Hematopoietic multipotent progenitor cell treated with erythropoietin and hydrocortisone succinate and interleukin-3 and kit ligand, for 4 days (in vitro differentiated cells): ENCODE results near the gene THRAP3.
"Not testable (repeated sequence)": the region's sequence is repeated elsewhere in the genome, so short reads cannot be mapped to it uniquely, and the experiment has no call there.

ENCODE experiments used
- DNase-seq: peaks from one replicate; pipeline ENCODE4 v3.0.0-alpha.2; 2015

THRAP3 gene

GRCh38 chr1:36206323-36206858 lies 17.9 kb upstream of the THRAP3 start:
- no peak for DNase-seq

- DNase-seq: no peak
These were observed 16.9 kb upstream of the THRAP3 start for GRCh38 chr1:36207339-36207738.

GRCh38 chr1:36208978-36209703 lies 15.1 kb upstream of the THRAP3 start:
- peak; percentile 77 for DNase-seq

GRCh38 chr1:36211307-36211706 lies 12.9 kb upstream of the THRAP3 start:
- no peak for DNase-seq

GRCh38 chr1:36211841-36212240 lies 12.4 kb upstream of the THRAP3 start:
- no peak for DNase-seq

GRCh38 chr1:36212782-36213181 lies 11.5 kb upstream of the THRAP3 start:
- DNase-seq: peak; percentile 47

- DNase-seq: no peak
These were observed 6.6 kb upstream of the THRAP3 start for GRCh38 chr1:36217670-36218069.

- DNase-seq: not testable (repeated sequence)
These were observed 2.3 kb upstream of the THRAP3 start for GRCh38 chr1:36221901-36222300.

- DNase-seq: no peak
These were observed 1.5 kb upstream of the THRAP3 start for GRCh38 chr1:36222481-36223380.

GRCh38 chr1:36223381-36223995 lies 755 bp upstream of the THRAP3 start:
- peak; percentile 87 for DNase-seq

- no peak for DNase-seq
These were observed 467 bp downstream of the THRAP3 start for GRCh38 chr1:36224537-36225282.

- peak; percentile 52 for DNase-seq
These were observed 1.1 kb downstream of the THRAP3 start for GRCh38 chr1:36225283-36225899.

- not testable (repeated sequence) for DNase-seq
These were observed 6.0 kb downstream of the THRAP3 start for GRCh38 chr1:36230279-36230678.

- DNase-seq: no peak
These were observed 6.9 kb downstream of the THRAP3 start for GRCh38 chr1:36231191-36231590.

- DNase-seq: no peak
These were observed 8.2 kb downstream of the THRAP3 start for GRCh38 chr1:36232212-36233095.

- no peak for DNase-seq
These were observed 12.1 kb downstream of the THRAP3 start for GRCh38 chr1:36236302-36236701.

GRCh38 chr1:36238433-36238832 lies 14.2 kb downstream of the THRAP3 start:
- DNase-seq: no peak

- DNase-seq: no peak
These were observed 15.8 kb downstream of the THRAP3 start for GRCh38 chr1:36239941-36240637.

- peak; percentile 82 for DNase-seq
These were observed 23.3 kb downstream of the THRAP3 start for GRCh38 chr1:36247538-36247937.

- DNase-seq: peak; percentile 84
These were observed 24.1 kb downstream of the THRAP3 start for GRCh38 chr1:36248250-36248894.
